ENCODE data around the gene ZNF865. TPM values are rescaled to one million over a fixed set of nuclear protein-coding genes. Genes with fewer than 3 reads are reported as not detected.
A peak's percentile ranks its signal among the peaks of the same experiment; 100 is the strongest.

Gene ZNF865
- total and polyA plus RNA-seq, 10 of the 15 experiments (the other 5 are each of a cell fraction or from before 2014, with no cell fraction given) = 0.02 to 18.3 (median 0.90) TPM

DNA sequence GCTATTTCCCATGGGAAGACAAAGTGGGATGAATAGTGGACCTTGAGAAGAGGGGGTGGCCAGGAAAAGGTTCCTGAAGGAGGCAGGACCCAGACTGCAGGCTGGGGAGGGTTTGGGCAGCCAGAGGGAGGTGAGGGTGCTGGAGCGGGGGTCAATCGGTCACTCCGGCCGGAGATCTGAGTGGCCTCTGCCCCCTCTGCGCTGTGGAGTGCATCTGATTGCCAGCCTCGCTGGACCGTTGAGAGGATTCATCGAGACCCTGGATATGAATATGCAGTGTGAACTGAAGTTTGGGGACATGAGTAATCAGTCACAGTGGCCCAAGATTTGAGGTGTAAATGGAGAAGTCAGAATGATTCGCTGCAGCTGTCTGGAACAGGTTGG is 29.9 kb downstream of the ZNF865 start:
- WGBS (ENCODE audit: insufficient coverage, insufficient replicate concordance, low lambda C conversion rate, missing lambda C conversion rate) = 1% methylated on average over 9 of the region's 9 CpGs
- RAD21 ChIA-PET (ENCODE audit: unreplicated experiment) = interaction anchor here (4.6 to 4.9 kb wide), 2 partner anchors 13 to 19 kb away, joined by 34 to 36 read pairs; partner anchors contain the start of genes CCDC106 and U2AF2
- no peaks in the 10 kb centered on the region for H3K9me3 ChIP-seq (replicated peaks; ENCODE audit: control insufficient read depth, insufficient read depth, low read length)
- no peak for FAIRE-seq
- no peaks in the 10 kb centered on the region for H4K20me1 ChIP-seq (ENCODE audit: control insufficient read depth, insufficient read depth)
- no peaks in the 10 kb centered on the region for H3K27me3 ChIP-seq (replicated peaks in 1 of 2; ENCODE audit: control insufficient read depth in 2 of 2, insufficient read depth in 2 of 2, low read length in 1 of 2)
- H2AFZ ChIP-seq (ENCODE audit: control insufficient read depth, low read depth, low read length) = no peak overlapping the region; the same call in 1 of the 2 replicates
- H3K4me2 ChIP-seq (ENCODE audit: control insufficient read depth, insufficient read depth) = peak overlapping the region; percentile 91
- intact Hi-C loops (cut with micrococcal nuclease; ENCODE audit: unreplicated experiment) (loop anchor here (10.0 kb wide), 1 partner anchor 439 kb away; no protein-coding TSS in a partner anchor), in situ Hi-C loops (cut with MboI) (no loop called here)
- POLR2A ChIA-PET = interaction anchor here (0.6 to 4.5 kb wide), 3 partner anchors 8 to 19 kb away, joined by 3 to 28 read pairs (median 12); partner anchors contain the start of genes CCDC106 and U2AF2
- peaks cover 36% of the 10 kb centered on the region for H3K4me1 ChIP-seq (ENCODE audit: control insufficient read depth, insufficient read depth, low read length)
- TF ChIP-seq ZBTB11 (CRISPR knock-in tag; IDR thresholded peaks at IDR 0.05) (no peak), EZH2 (IDR thresholded peaks at IDR 0.05; ENCODE audit: borderline replicate concordance, control insufficient read depth, low read depth, low read length) (no peak), ZBTB4 (CRISPR knock-in tag; IDR thresholded peaks at IDR 0.05) (0 out of 2 replicates have a peak, but pooled peaks have one; percentile 26), POU2F2 (IDR thresholded peaks at IDR 0.05; ENCODE audit: borderline replicate concordance, low read depth, low read length) (peak; percentile 9; the same call in 1 of the 3 replicates), HDGF (IDR thresholded peaks at IDR 0.05) (no peak), FOXK2 (IDR thresholded peaks at IDR 0.05) (no peak), ZNF592 (IDR thresholded peaks at IDR 0.05) (no peak)
- SMC1A ChIA-PET (ENCODE audit: uncharacterized antibody, unreplicated experiment) = interaction anchor here (2.3 to 3.5 kb wide), 4 partner anchors 12 to 19 kb away, joined by 10 to 28 read pairs (median 18); partner anchors contain the start of genes CCDC106 and U2AF2
- H3K36me3 ChIP-seq (ENCODE audit: control insufficient read depth in 2 of 2, insufficient read depth in 2 of 2, low read length in 1 of 2) = no peaks in the 10 kb centered on the region
- H3K4me3 ChIP-seq = peak overlapping the region; percentile 92
- CTCF ChIA-PET = interaction anchor here (0.7 to 7.7 kb wide), 5 partner anchors 12 to 131 kb away, joined by 3 to 65 read pairs (median 16); partner anchors contain the start of genes CCDC106 and ZNF865
- H3K79me2 ChIP-seq (ENCODE audit: control insufficient read depth, insufficient read depth, low read length) = peaks cover 43% of the 10 kb centered on the region
- ATAC-seq = no peak
- DNase-seq (ENCODE audit: low read depth, low spot score) = no peak
- H3K9ac ChIP-seq (ENCODE audit: control insufficient read depth, insufficient read depth, low read length) = peak overlapping the region; percentile 100
- peak overlapping the region; percentile 99 for H3K27ac ChIP-seq (ENCODE audit: control insufficient read depth, insufficient read depth)
- no TSS peak for BruUV-seq (replicated peaks)
